Mesenchymal stem cell (in vitro differentiated cells and primary cell): Measurements from ENCODE around the gene TYRO3.
A peak's percentile ranks its signal among the peaks of the same experiment; 100 is the strongest.

Source experiments
- DNase-seq: peaks from one replicate; pipeline ENCODE4 v3.0.0-alpha.2; 2013
- H2AFZ ChIP-seq: one replicate; pipeline ENCODE4 v1.6.1; 2013; ENCODE audit warnings: low read depth, mild to moderate bottlenecking, control low read depth, inconsistent platforms, low read length, moderate library complexity
- H2AK5ac ChIP-seq: 2 replicates; pipeline ENCODE4 v1.6.1; 2013; ENCODE audit warnings: low read length, moderate library complexity, mild to moderate bottlenecking, inconsistent platforms; ENCODE audit not compliant: severe bottlenecking
- H2BK120ac ChIP-seq: one replicate; pipeline ENCODE4 v1.6.1; 2013; ENCODE audit warnings: low read depth, mild to moderate bottlenecking, inconsistent platforms, low read length, moderate library complexity
- H2BK12ac ChIP-seq, 2 experiments: one replicate each; pipeline ENCODE4 v1.6.1; 2013; ENCODE audit warnings: inconsistent platforms in 2 of 2, low read length in 2 of 2, mild to moderate bottlenecking in 2 of 2, moderate library complexity in 2 of 2, control low read depth in 1 of 2
- H2BK15ac ChIP-seq: one replicate; pipeline ENCODE4 v1.6.1; 2013; ENCODE audit warnings: mild to moderate bottlenecking, low read depth, inconsistent platforms; ENCODE audit not compliant: poor library complexity, severe bottlenecking
- H2BK5ac ChIP-seq: 2 replicates; pipeline ENCODE4 v1.6.1; 2013; ENCODE audit warnings: low read depth, mild to moderate bottlenecking, low read length, control low read depth, inconsistent platforms; ENCODE audit not compliant: poor library complexity, severe bottlenecking
- H3K14ac ChIP-seq, 2 experiments: one replicate each; pipeline ENCODE4 v1.6.1; 2013; ENCODE audit warnings: inconsistent platforms in 2 of 2, low read length in 2 of 2, control low read depth in 1 of 2, mild to moderate bottlenecking in 1 of 2, moderate library complexity in 1 of 2
- H3K18ac ChIP-seq, 2 experiments: one replicate each; pipeline ENCODE4 v1.6.1; 2013; ENCODE audit warnings: inconsistent platforms in 2 of 2, low read length in 2 of 2, control low read depth in 1 of 2, low read depth in 1 of 2, mild to moderate bottlenecking in 1 of 2
- H3K23ac ChIP-seq, 2 experiments: one replicate each; pipeline ENCODE4 v1.6.1; 2013; ENCODE audit warnings: inconsistent platforms in 2 of 2, low read length in 2 of 2, mild to moderate bottlenecking in 2 of 2, moderate library complexity in 2 of 2, control low read depth in 1 of 2
- H3K27ac ChIP-seq: 2 replicates; pipeline ENCODE4 v1.5.1; 2013; ENCODE audit warnings: mild to moderate bottlenecking, moderate library complexity, low read length, control low read depth, inconsistent platforms; ENCODE audit not compliant: poor library complexity, severe bottlenecking
- H3K27me3 ChIP-seq, 2 experiments: 2 replicates each; pipeline versions ENCODE4 v1.6.1 to v1.7.0; 2013; ENCODE audit warnings: low read length in 2 of 2, mild to moderate bottlenecking in 2 of 2, moderate library complexity in 2 of 2, control low read depth in 1 of 2, inconsistent platforms in 1 of 2; ENCODE audit not compliant: control insufficient read depth in 1 of 2, insufficient read depth in 1 of 2
- H3K36me3 ChIP-seq, 2 experiments: 2 replicates each; pipeline versions ENCODE4 v1.6.1 to v1.7.0; 2013; ENCODE audit warnings: low read length in 2 of 2, control low read depth in 1 of 2, inconsistent platforms in 1 of 2, low read depth in 1 of 2, mild to moderate bottlenecking in 1 of 2; ENCODE audit not compliant: insufficient read depth in 2 of 2, control insufficient read depth in 1 of 2
- H3K4ac ChIP-seq, 2 experiments: one replicate each; pipeline ENCODE4 v1.6.1; 2013; ENCODE audit warnings: inconsistent platforms in 2 of 2, low read length in 2 of 2, mild to moderate bottlenecking in 2 of 2, moderate library complexity in 2 of 2, control low read depth in 1 of 2, low read depth in 1 of 2
- H3K4me1 ChIP-seq: 2 replicates; pipeline ENCODE4 v1.6.1; 2013; ENCODE audit warnings: low read depth, low read length, control low read depth; ENCODE audit not compliant: control insufficient read depth, insufficient read depth
- H3K4me2 ChIP-seq: 2 replicates; pipeline ENCODE4 v1.6.1; 2013; ENCODE audit warnings: low read length, mild to moderate bottlenecking, inconsistent platforms; ENCODE audit not compliant: poor library complexity, severe bottlenecking
- H3K4me3 ChIP-seq, 2 experiments: 2 replicates each; pipeline versions ENCODE4 v1.5.1 to v1.7.0; 2013; ENCODE audit warnings: low read length in 2 of 2, mild to moderate bottlenecking in 2 of 2, control low read depth in 1 of 2, low read depth in 1 of 2; ENCODE audit not compliant: insufficient read depth in 1 of 2
- H3K79me1 ChIP-seq: replicated peaks from 2 replicates; pipeline ENCODE4 v1.6.1; 2013; ENCODE audit warnings: mild to moderate bottlenecking, control low read depth, low read length, inconsistent platforms; ENCODE audit not compliant: poor library complexity, severe bottlenecking
- H3K9ac ChIP-seq: 2 replicates; pipeline ENCODE4 v1.7.0; 2013; ENCODE audit warnings: mild to moderate bottlenecking, low read length, moderate library complexity
- H3K9me3 ChIP-seq: 2 replicates; pipeline ENCODE4 v1.7.0; 2013; ENCODE audit warnings: mild to moderate bottlenecking, low read length; ENCODE audit not compliant: control insufficient read depth
- H4K8ac ChIP-seq: one replicate; pipeline ENCODE4 v1.6.1; 2013; ENCODE audit warnings: inconsistent platforms, mild to moderate bottlenecking, low read length, moderate library complexity
- H4K91ac ChIP-seq: one replicate; pipeline ENCODE4 v1.6.1; 2013; ENCODE audit warnings: mild to moderate bottlenecking, low read length, inconsistent platforms
- WGBS: methylation state at CpG from one replicate; pipeline ENCODE4 v1.1.7; 2013; ENCODE audit warnings: mixed read lengths; 5-methylcytosine and 5-hydroxymethylcytosine counted together

Gene TYRO3

DNA sequence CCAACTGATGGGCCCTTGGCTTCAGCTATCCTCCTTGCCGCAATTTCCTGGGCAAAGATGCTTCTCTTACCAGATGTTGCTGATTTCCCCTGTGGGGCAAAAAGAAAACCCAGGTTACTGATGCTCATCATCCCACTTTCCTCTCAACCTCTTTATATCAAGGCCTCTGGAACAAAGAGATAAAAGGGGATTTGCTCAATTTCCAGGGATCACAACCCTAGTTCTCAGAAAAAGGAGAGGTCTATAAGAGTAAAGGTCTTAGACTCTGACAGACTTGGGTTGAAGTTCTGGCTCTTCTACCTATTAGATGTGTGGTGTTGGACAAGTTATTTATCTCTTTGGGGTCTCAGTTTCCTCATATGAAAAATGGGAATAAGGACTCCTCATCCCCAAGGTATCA is 23.5 kb upstream of the TYRO3 start:
- peaks cover 2% of the 10 kb centered on the region for H3K79me1 ChIP-seq
- H3K4me2 ChIP-seq, result no peak overlapping the region
- H3K9ac ChIP-seq, result no peak overlapping the region
- H3K4ac ChIP-seq, result no peak overlapping the region
- no peak overlapping the region for H2AK5ac ChIP-seq
- H2AFZ ChIP-seq, result no peak overlapping the region
- H2BK120ac ChIP-seq, result no peak overlapping the region
- H2BK12ac ChIP-seq, result no peak overlapping the region
- no peak overlapping the region for H3K4me3 ChIP-seq
- 93% methylated on average over 1 of the region's 1 CpG for WGBS
- no peaks in the 10 kb centered on the region for H3K4me1 ChIP-seq
- no peak overlapping the region for H2BK15ac ChIP-seq
- H4K91ac ChIP-seq, result no peak overlapping the region
- H3K18ac ChIP-seq, result no peak overlapping the region
- H3K23ac ChIP-seq, result no peak overlapping the region
- no peak overlapping the region for H3K14ac ChIP-seq
- H3K36me3 ChIP-seq, result peaks cover 41 to 57% of the 10 kb centered on the region in 2 experiments
- no peaks in the 10 kb centered on the region for H3K9me3 ChIP-seq
- H2BK5ac ChIP-seq, result no peak overlapping the region
- no peaks in the 10 kb centered on the region for H3K27me3 ChIP-seq
- no peak for DNase-seq
- H4K8ac ChIP-seq, result no peak overlapping the region
- H3K27ac ChIP-seq, result no peak overlapping the region

DNA sequence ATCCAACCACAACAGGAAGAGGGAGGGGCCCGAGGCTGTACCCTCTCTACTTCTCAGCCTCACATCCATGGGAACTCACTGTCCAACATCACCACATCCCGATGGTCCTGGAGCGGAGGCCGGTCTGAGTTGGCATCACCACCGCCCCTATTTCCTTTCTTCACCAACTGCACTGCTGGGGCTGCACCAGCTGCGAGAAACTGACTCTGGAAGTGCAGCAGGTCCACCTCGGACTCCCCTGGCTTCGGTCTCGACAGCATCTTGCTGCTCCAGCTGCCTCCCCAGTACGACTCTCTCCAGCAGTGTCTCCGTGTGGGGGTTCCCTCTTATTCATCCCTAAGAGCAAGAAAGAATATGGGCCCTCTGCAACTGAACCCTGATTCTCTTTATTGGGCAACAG is 22.1 kb upstream of the TYRO3 start:
- H3K4me3 ChIP-seq, result no peak overlapping the region
- H3K4me2 ChIP-seq, result no peak overlapping the region
- H3K4me1 ChIP-seq, result no peaks in the 10 kb centered on the region
- no peak overlapping the region for H3K27ac ChIP-seq
- H3K23ac ChIP-seq, result no peak overlapping the region
- H3K9ac ChIP-seq, result no peak overlapping the region
- no peak overlapping the region for H2AFZ ChIP-seq
- peaks cover 34 to 51% of the 10 kb centered on the region in 2 experiments for H3K36me3 ChIP-seq
- H4K8ac ChIP-seq, result no peak overlapping the region
- H3K18ac ChIP-seq, result no peak overlapping the region
- no peak overlapping the region for H2BK12ac ChIP-seq
- H2BK5ac ChIP-seq, result no peak overlapping the region
- H3K9me3 ChIP-seq, result no peaks in the 10 kb centered on the region
- no peak for DNase-seq
- peaks cover 8% of the 10 kb centered on the region for H3K79me1 ChIP-seq
- WGBS, result 94% methylated on average over 11 of the region's 11 CpGs
- no peak overlapping the region for H3K14ac ChIP-seq
- no peak overlapping the region for H2AK5ac ChIP-seq
- H4K91ac ChIP-seq, result no peak overlapping the region
- H2BK15ac ChIP-seq, result no peak overlapping the region
- no peak overlapping the region for H2BK120ac ChIP-seq
- no peaks in the 10 kb centered on the region for H3K27me3 ChIP-seq
- no peak overlapping the region for H3K4ac ChIP-seq

DNA sequence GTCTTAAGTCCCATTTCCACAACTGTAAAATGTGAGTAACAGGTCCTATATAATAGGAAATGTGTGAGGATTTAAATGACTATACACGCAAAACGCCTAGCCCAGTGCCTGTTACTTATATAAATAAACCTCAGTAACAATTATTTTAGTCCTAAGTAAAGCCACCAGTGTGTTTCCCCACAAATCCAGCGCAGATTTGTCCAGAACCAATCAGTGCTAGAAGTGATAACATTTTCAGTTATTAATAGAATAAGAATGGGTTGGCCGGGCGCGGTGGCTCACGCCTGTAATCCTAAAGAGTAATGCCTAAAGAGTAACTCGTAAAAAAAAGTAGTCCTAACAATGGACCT is 15.5 kb upstream of the TYRO3 start:
- Histone ChIP-seq H4K91ac (no peak overlapping the region), H3K4ac (peak overlapping the region in 1 of 2 experiments; percentile 54), H3K18ac (peak overlapping the region; percentile 52 to 96), H3K9ac (peak overlapping the region; percentile 96), H2BK15ac (no peak overlapping the region), H3K27me3 (no peaks in the 10 kb centered on the region), H2AFZ (no peak overlapping the region), H2BK12ac (no peak overlapping the region), H2BK5ac (no peak overlapping the region), H3K36me3 (peaks cover 0 to 2% of the 10 kb centered on the region in 2 experiments), H3K4me2 (peak overlapping the region; percentile 48), H3K9me3 (no peaks in the 10 kb centered on the region), H2AK5ac (no peak overlapping the region), H4K8ac (no peak overlapping the region), H2BK120ac (no peak overlapping the region), H3K79me1 (peaks cover 12% of the 10 kb centered on the region), H3K4me3 (peak overlapping the region; percentile 78 to 94), H3K14ac (no peak overlapping the region), H3K27ac (no peak overlapping the region), H3K23ac (no peak overlapping the region), H3K4me1 (peaks cover 2% of the 10 kb centered on the region)
- WGBS, result 3% methylated on average over 5 of the region's 8 CpGs
- no peak for DNase-seq

DNA sequence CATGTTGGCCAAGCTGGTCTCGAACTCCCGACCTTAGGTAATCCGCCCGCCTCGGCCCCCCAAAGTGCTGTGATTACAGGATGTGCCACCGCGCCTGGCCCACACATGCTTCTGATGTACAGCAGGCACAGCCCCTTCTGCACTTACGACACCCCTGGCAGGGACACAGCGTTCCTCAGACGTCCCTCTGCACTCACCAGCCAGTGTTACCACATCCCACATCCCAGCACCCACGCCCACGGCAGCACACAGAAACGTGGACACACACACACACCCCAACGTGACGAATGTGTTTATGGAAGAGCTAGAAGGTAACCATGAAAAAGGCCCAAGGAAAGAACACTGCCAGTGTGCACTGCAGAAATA is 14.4 kb upstream of the TYRO3 start:
- peak overlapping the region in 1 of 2 experiments; percentile 94 for H3K4me3 ChIP-seq
- H3K27ac ChIP-seq, result no peak overlapping the region

More for the DNA sequence above, 14.4 kb upstream of the TYRO3 start:
- peak overlapping the region; percentile 96 for H3K9ac ChIP-seq
- H3K36me3 ChIP-seq, result peaks cover 0 to 2% of the 10 kb centered on the region in 2 experiments
- no peak for DNase-seq
- H3K4me2 ChIP-seq, result no peak overlapping the region
- no peak overlapping the region for H2BK120ac ChIP-seq
- H3K14ac ChIP-seq, result no peak overlapping the region
- H2BK15ac ChIP-seq, result no peak overlapping the region
- H3K23ac ChIP-seq, result no peak overlapping the region
- H2BK5ac ChIP-seq, result no peak overlapping the region
- no peaks in the 10 kb centered on the region for H3K9me3 ChIP-seq
- H2AFZ ChIP-seq, result no peak overlapping the region
- WGBS, result 91% methylated on average over 12 of the region's 15 CpGs
- no peak overlapping the region for H2BK12ac ChIP-seq
- peaks cover 12% of the 10 kb centered on the region for H3K79me1 ChIP-seq
- H3K4ac ChIP-seq, result peak overlapping the region in 1 of 2 experiments; percentile 16
- peak overlapping the region; percentile 4 for H4K8ac ChIP-seq
- no peaks in the 10 kb centered on the region for H3K27me3 ChIP-seq
- H4K91ac ChIP-seq, result no peak overlapping the region
- H3K18ac ChIP-seq, result peak overlapping the region in 1 of 2 experiments; percentile 15
- peaks cover 2% of the 10 kb centered on the region for H3K4me1 ChIP-seq
- H2AK5ac ChIP-seq, result no peak overlapping the region
